OCI-LY3 (cell line): ENCODE measurements around the gene RHOJ.

Source experiments
- H2AFZ ChIP-seq: fragments of 200-600, 300-600 bp; shearing (Covaris generic); 2 replicates; pipeline ENCODE4 v1.6.0; 2014; ENCODE audit warnings: antibody characterized with exemption, low read depth, low read length
- H3K27ac ChIP-seq: fragments of 200-600, 300-600 bp; sonication (generic); 2 replicates; pipeline ENCODE4 v1.5.1; 2014; ENCODE audit warnings: mild to moderate bottlenecking, low read length, moderate library complexity, mixed read lengths
- H3K27me3 ChIP-seq: fragments of 200-600, 300-600 bp; sonication (generic); 2 replicates; pipeline ENCODE4 v1.6.1; 2014; ENCODE audit warnings: low read depth, low read length, mixed read lengths
- H3K36me3 ChIP-seq: fragments of 200-600, 300-600 bp; sonication (generic); replicated peaks from 2 replicates; pipeline ENCODE3; 2014; ENCODE audit warnings: low read depth, low read length, mixed read lengths
- H3K4me1 ChIP-seq: fragments of 300-600, 200-600 bp; sonication (generic); 2 replicates; pipeline ENCODE4 v1.6.1; 2014; ENCODE audit warnings: low read length, mixed read lengths
- H3K4me2 ChIP-seq: fragments of 200-600, 300-600 bp; sonication (generic); 2 replicates; pipeline ENCODE4 v1.6.1; 2014; ENCODE audit warnings: low read length, mixed read lengths
- H3K4me3 ChIP-seq: fragments of 300-600, 200-600 bp; sonication (generic); 2 replicates; pipeline ENCODE4 v1.5.1; 2014; ENCODE audit warnings: antibody characterized with exemption, mild to moderate bottlenecking, low read length, moderate library complexity
- H3K79me2 ChIP-seq: fragments of 300-600, 200-600 bp; shearing (Covaris generic); 2 replicates; pipeline ENCODE4 v1.6.1; 2014; ENCODE audit warnings: mild to moderate bottlenecking, low read length, mixed read lengths
- H3K9ac ChIP-seq: fragments of 300-600, 200-600 bp; shearing (Covaris generic); 2 replicates; pipeline ENCODE4 v1.6.0; 2014; ENCODE audit warnings: mild to moderate bottlenecking, low read length, moderate library complexity
- H3K9me3 ChIP-seq: fragments of 200-600, 300-600 bp; shearing (Covaris generic); 2 replicates; pipeline ENCODE4 v1.6.1; 2014; ENCODE audit warnings: low read length, mixed read lengths; ENCODE audit not compliant: insufficient read depth
- H4K20me1 ChIP-seq: fragments of 200-600, 300-600 bp; sonication (generic); 2 replicates; pipeline ENCODE4 v1.6.1; 2016; ENCODE audit warnings: low read length, mixed read lengths; ENCODE audit not compliant: insufficient read depth
- EZH2phosphoT487 ChIP-seq: fragments of 200-600 bp; shearing (Covaris generic); IDR thresholded peaks from 2 replicates; pipeline ENCODE4 v1.6.1; 2018; ENCODE audit warnings: antibody characterized with exemption, mixed run types, low read depth
- TF ChIP-seq, protein P1 (sequence below): fragments of 200-600, 300-600 bp; sonication (generic); IDR thresholded peaks from 2 replicates; pipeline ENCODE4 v1.5.1; 2014; ENCODE audit warnings: antibody characterized with exemption, low read length, low read depth

The RHOJ gene

DNA sequence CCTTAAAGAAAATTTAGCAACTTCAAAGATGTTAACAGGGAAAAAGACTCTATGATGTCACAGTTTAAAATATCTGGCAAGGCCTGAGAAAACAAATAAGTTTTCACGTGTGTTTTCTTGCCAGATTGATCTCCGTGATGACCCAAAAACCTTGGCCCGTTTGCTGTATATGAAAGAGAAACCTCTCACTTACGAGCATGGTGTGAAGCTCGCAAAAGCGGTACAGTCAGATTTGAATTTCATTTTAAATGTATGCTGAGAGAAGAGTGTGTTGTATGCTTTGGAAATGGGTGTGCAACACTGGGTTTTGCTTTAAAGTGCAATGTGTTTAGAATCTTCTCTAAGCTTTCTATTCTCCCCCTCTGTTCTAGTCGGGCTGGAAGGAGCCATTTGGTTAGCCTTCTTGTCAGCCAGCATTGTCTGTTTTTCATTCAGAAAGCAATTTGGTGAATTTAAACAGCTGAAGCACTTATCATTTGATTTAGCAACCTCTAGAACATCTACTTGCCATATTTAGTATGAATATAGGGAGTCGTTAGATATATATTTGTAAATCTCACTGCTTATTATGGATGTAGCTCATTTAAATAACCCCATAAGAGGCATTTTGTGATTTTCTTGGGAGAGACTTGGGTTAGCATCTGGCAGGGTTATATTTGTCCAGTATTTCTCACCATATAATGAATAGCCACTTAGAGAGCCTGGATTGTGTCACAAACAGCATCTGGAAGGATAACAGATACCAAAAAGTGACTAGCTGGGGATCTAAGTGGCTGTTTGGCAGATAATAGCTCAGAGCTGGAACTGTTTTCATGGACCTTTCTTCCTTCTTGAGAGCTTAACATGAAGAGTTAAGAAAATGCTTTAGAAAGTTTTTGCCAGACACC is 79.0 kb downstream of the RHOJ start:
- H3K27ac ChIP-seq = peak overlapping the region; percentile 33

DNA sequence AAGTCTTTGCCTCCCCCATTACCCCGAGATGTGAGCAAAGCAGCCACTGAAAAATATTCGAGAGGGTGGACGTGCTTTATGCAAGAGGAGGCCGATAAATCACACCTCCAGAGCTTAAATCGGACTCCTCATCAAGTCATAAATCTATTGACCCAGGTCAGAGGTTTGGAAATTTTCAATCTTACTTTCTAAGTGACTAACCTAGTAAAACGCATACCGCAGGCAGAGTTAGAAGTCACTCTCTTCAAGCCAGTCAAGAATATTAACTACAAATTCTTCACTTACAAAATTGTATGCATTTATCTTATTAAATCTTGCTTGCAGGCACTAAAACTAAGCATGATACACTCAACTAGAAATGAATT is 79.6 kb downstream of the RHOJ start:
- no peaks in the 10 kb centered on the region for H4K20me1 ChIP-seq
- TF ChIP-seq EZH2phosphoT487 = no peak
- TF ChIP-seq, protein P1, sequence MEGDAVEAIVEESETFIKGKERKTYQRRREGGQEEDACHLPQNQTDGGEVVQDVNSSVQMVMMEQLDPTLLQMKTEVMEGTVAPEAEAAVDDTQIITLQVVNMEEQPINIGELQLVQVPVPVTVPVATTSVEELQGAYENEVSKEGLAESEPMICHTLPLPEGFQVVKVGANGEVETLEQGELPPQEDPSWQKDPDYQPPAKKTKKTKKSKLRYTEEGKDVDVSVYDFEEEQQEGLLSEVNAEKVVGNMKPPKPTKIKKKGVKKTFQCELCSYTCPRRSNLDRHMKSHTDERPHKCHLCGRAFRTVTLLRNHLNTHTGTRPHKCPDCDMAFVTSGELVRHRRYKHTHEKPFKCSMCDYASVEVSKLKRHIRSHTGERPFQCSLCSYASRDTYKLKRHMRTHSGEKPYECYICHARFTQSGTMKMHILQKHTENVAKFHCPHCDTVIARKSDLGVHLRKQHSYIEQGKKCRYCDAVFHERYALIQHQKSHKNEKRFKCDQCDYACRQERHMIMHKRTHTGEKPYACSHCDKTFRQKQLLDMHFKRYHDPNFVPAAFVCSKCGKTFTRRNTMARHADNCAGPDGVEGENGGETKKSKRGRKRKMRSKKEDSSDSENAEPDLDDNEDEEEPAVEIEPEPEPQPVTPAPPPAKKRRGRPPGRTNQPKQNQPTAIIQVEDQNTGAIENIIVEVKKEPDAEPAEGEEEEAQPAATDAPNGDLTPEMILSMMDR = no peak

More for the DNA sequence above, 79.0 kb downstream of the RHOJ start:
- Histone ChIP-seq H3K9ac (peak overlapping the region; percentile 35), H3K36me3 (no peaks in the 10 kb centered on the region), H2AFZ (peak overlapping the region; percentile 83), H3K4me3 (peak overlapping the region; percentile 70), H3K27me3 (peaks cover 23% of the 10 kb centered on the region), H3K4me1 (peaks cover 29% of the 10 kb centered on the region), H3K9me3 (no peaks in the 10 kb centered on the region), H3K4me2 (peak overlapping the region; percentile 90), H3K79me2 (no peaks in the 10 kb centered on the region), H4K20me1 (no peaks in the 10 kb centered on the region)
- TF ChIP-seq EZH2phosphoT487 = no peak
- TF ChIP-seq, protein P1 = no peak

DNA sequence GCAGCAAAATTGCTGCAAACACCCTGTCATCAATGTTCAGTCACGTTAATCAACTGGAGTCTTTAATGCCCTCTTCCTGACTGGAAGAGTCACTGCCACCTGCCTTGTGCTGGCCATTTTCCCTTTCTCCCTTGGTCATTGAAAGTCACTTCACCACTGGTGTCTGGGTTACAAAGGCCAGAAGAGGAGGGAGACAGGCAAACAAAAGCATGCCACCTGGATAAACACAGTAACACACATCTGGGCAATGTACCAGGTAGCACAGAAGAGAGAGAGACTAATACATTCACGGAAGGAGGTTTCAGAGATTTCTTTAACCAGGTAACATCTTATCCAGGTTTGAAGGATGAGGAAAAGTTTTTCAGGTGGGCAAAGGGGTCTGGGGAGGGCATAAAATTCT is 81.8 kb downstream of the RHOJ start:
- H2AFZ ChIP-seq = no peak overlapping the region
- H3K4me2 ChIP-seq = no peak overlapping the region
- no peaks in the 10 kb centered on the region for H4K20me1 ChIP-seq
- H3K9ac ChIP-seq = no peak overlapping the region
- TF ChIP-seq, protein P1 = no peak
- TF ChIP-seq EZH2phosphoT487 = no peak
- H3K36me3 ChIP-seq = no peaks in the 10 kb centered on the region
- no peaks in the 10 kb centered on the region for H3K9me3 ChIP-seq
- peaks cover 23% of the 10 kb centered on the region for H3K27me3 ChIP-seq
- no peaks in the 10 kb centered on the region for H3K79me2 ChIP-seq
- H3K4me3 ChIP-seq = no peak overlapping the region
- H3K27ac ChIP-seq = no peak overlapping the region
- H3K4me1 ChIP-seq = peaks cover 29% of the 10 kb centered on the region

More for the DNA sequence above, 79.6 kb downstream of the RHOJ start:
- Histone ChIP-seq H3K4me1 (peaks cover 29% of the 10 kb centered on the region), H3K4me3 (peak overlapping the region; percentile 70), H3K9ac (no peak overlapping the region), H3K27me3 (peaks cover 23% of the 10 kb centered on the region), H3K36me3 (no peaks in the 10 kb centered on the region), H3K27ac (no peak overlapping the region), H2AFZ (peak overlapping the region; percentile 83), H3K9me3 (no peaks in the 10 kb centered on the region), H3K4me2 (peak overlapping the region; percentile 90), H3K79me2 (no peaks in the 10 kb centered on the region)

DNA sequence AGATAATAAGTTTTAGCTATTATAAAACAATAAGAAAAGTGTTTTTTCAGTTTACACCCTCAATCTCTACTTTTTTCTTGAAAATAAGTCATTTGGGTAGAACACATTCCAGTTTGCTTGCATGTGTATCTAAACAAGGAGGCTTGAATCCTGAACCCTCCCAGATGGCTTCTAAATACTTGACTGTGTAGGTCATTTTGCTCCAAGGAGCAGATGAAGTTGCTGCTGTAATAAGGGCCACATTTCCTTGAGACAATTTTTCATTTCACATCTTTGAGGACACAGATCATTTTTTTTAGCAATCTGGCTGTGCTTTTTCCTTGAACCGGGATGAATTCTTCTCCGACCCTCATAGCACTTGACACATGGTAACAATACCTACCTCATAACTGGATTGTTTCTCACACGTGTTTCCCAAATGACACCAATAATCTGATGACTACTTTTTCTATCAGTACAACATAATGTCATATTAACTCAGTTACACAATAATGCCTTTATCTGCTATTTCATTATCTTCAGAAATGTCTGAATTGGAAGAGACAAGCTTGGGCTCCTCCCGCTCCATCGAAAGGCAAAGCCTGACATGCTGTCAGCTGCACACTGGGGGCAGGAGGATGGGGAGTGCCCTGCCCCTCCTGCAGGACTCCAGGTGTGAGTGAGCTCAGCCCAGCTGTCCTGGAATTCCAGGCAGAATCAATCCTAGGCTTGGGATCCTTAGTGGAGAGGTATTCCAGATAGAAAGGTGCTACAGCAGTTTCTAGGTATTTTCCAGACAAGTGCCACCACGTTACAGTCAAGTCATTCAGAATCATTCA is 83.6 kb downstream of the RHOJ start:
- H3K4me3 ChIP-seq = no peak overlapping the region
- H3K4me1 ChIP-seq = peaks cover 24% of the 10 kb centered on the region
- peaks cover 23% of the 10 kb centered on the region for H3K27me3 ChIP-seq
- no peaks in the 10 kb centered on the region for H4K20me1 ChIP-seq
- no peaks in the 10 kb centered on the region for H3K79me2 ChIP-seq
- no peak overlapping the region for H3K9ac ChIP-seq
- TF ChIP-seq, protein P1 = no peak
- TF ChIP-seq EZH2phosphoT487 = no peak
- no peak overlapping the region for H3K4me2 ChIP-seq
- no peaks in the 10 kb centered on the region for H3K36me3 ChIP-seq
- no peaks in the 10 kb centered on the region for H3K9me3 ChIP-seq
- no peak overlapping the region for H3K27ac ChIP-seq
- no peak overlapping the region for H2AFZ ChIP-seq
